MM.1S (cell line): ENCODE results near the gene IVD.

Experiments
- CTCF ChIP-seq: fragments of 300-600 bp; sonication (generic); IDR thresholded peaks from 2 replicates; pipeline ENCODE4 v1.5.1; 2016; ENCODE audit warnings: antibody characterized with exemption, low read length, mixed read lengths
- EZH2 ChIP-seq: fragments of 300-600 bp; sonication (generic); optimal IDR thresholded peaks from 2 replicates; pipeline ENCODE3; 2017; ENCODE audit warnings: low read depth, mild to moderate bottlenecking, antibody characterized with exemption, low read length, mixed read lengths

GRCh38 chr15:40379853-40380252 lies 25.7 kb upstream of the IVD start:
- TF ChIP-seq CTCF (no peak), EZH2 (no peak)
